ENCODE measurements around the gene CLTA. TPM values are rescaled to one million over a fixed set of nuclear protein-coding genes. Genes with fewer than 3 reads are reported as not detected.

Gene CLTA
- polyA plus RNA-seq, 1 donor (not counting 4 experiments of a cell fraction or from before 2014, with no cell fraction given): 325 TPM

DNA sequence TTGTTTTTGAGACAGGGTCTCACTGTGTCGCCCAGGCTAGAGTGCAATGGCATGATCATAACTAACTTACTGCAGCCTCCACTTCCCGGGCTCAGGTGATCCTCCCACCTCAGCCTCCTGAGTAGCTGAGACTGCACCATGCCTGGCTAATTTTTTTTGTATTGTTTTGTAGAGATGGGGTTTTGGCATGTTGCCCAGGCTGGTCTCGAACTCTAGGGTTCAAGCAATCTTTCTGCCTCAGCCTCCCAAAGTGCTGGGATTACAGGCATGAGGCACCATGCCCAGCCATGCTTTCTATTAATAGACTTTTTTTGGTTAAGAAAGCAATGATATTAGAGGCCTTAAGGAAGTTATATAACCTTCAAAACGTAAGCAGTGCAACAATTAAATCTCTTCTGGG is 23.3 kb downstream of the CLTA start:
- no peaks in the 10 kb centered on the region for H3K9me1 ChIP-seq (ENCODE audit: control insufficient read depth, extremely low read depth, insufficient read depth, low read length)
- peaks cover 7% of the 10 kb centered on the region for H4K20me1 ChIP-seq (ENCODE audit: control insufficient read depth, extremely low read depth, insufficient read depth, low read length)
- no peaks in the 10 kb centered on the region for H3K27me3 ChIP-seq (ENCODE audit: control insufficient read depth, extremely low read depth, insufficient read depth, low read length)
- no peak overlapping the region for H3K4me2 ChIP-seq (ENCODE audit: control insufficient read depth, extremely low read depth, insufficient read depth, low read depth, low read length)
- no peak for DNase-seq (ENCODE audit: low read depth, low spot score)
- no peaks in the 10 kb centered on the region for H3K9me3 ChIP-seq (ENCODE audit: control insufficient read depth, low read depth, low read length)
- dilution Hi-C loops (cut with MboI; ENCODE audit: extremely low pct_ligation_motif_present, low sequenced_read_pairs): no loop called here
- peaks cover 39 to 51% of the 10 kb centered on the region in 2 experiments for H3K36me3 ChIP-seq (ENCODE audit: control insufficient read depth in 2 of 2, extremely low read depth in 1 of 2, insufficient read depth in 2 of 2, low read length in 2 of 2)
- H3K27ac ChIP-seq (ENCODE audit: control insufficient read depth, insufficient read depth, low read length): no peak overlapping the region
- TF ChIP-seq EZH2 (IDR thresholded peaks at IDR 0.05; ENCODE audit: low read length): no peak
- TF ChIP-seq, protein P1, sequence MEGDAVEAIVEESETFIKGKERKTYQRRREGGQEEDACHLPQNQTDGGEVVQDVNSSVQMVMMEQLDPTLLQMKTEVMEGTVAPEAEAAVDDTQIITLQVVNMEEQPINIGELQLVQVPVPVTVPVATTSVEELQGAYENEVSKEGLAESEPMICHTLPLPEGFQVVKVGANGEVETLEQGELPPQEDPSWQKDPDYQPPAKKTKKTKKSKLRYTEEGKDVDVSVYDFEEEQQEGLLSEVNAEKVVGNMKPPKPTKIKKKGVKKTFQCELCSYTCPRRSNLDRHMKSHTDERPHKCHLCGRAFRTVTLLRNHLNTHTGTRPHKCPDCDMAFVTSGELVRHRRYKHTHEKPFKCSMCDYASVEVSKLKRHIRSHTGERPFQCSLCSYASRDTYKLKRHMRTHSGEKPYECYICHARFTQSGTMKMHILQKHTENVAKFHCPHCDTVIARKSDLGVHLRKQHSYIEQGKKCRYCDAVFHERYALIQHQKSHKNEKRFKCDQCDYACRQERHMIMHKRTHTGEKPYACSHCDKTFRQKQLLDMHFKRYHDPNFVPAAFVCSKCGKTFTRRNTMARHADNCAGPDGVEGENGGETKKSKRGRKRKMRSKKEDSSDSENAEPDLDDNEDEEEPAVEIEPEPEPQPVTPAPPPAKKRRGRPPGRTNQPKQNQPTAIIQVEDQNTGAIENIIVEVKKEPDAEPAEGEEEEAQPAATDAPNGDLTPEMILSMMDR (optimal IDR thresholded peaks at IDR 0.05 in 1 of 3, IDR thresholded peaks at IDR 0.05 in 1 of 3, conservative IDR thresholded peaks at IDR 0.05 in 1 of 3; ENCODE audit: extremely low read depth in 1 of 3, insufficient read depth in 2 of 3, low read length in 3 of 3): no peak
- H3K4me3 ChIP-seq (ENCODE audit: control insufficient read depth in 2 of 3, extremely low read depth in 1 of 3, insufficient read depth in 2 of 3, low read depth in 1 of 3, low read length in 3 of 3): no peak overlapping the region
- no peak for FAIRE-seq
- H3K79me2 ChIP-seq (ENCODE audit: control insufficient read depth, insufficient read depth, low read length): peaks cover 30% of the 10 kb centered on the region
- no peak overlapping the region for H2AFZ ChIP-seq (ENCODE audit: control insufficient read depth, low read length)
- no peak overlapping the region for H3K9ac ChIP-seq (ENCODE audit: control insufficient read depth, extremely low read depth, insufficient read depth, low read length)
- H3K4me1 ChIP-seq (ENCODE audit: control insufficient read depth, extremely low read depth, insufficient read depth, low read length): no peaks in the 10 kb centered on the region

DNA sequence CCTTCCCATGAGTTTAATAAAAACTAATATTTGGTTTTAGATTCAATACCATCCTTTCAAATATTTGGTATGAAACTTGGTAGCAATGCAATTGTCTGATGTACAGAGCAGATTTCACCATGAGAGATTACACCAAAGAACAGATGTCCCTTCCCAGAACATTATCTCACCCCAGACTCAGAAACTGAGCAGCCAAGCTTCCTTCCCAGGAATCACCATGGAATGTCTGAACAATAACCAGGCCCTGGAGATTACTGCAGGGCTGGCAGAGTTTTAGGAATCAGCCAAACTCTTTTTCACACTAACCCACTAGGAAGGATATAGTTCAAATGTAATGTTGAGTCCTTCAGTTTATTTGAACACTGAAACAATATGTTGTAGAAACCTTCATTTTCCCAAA is 23.9 kb downstream of the CLTA start:
- no peak overlapping the region for H3K4me2 ChIP-seq (ENCODE audit: control insufficient read depth, extremely low read depth, insufficient read depth, low read depth, low read length)
- no peaks in the 10 kb centered on the region for H3K27me3 ChIP-seq (ENCODE audit: control insufficient read depth, extremely low read depth, insufficient read depth, low read length)
- no peak for TF ChIP-seq EZH2 (IDR thresholded peaks at IDR 0.05; ENCODE audit: low read length)
- TF ChIP-seq, protein P1 (optimal IDR thresholded peaks at IDR 0.05 in 1 of 3, IDR thresholded peaks at IDR 0.05 in 1 of 3, conservative IDR thresholded peaks at IDR 0.05 in 1 of 3; ENCODE audit: extremely low read depth in 1 of 3, insufficient read depth in 2 of 3, low read length in 3 of 3): no peak
- no peak overlapping the region for H3K9ac ChIP-seq (ENCODE audit: control insufficient read depth, extremely low read depth, insufficient read depth, low read length)
- no peak for DNase-seq (ENCODE audit: low read depth, low spot score)
- FAIRE-seq: no peak
- peaks cover 24% of the 10 kb centered on the region for H3K79me2 ChIP-seq (ENCODE audit: control insufficient read depth, insufficient read depth, low read length)
- no peaks in the 10 kb centered on the region for H3K4me1 ChIP-seq (ENCODE audit: control insufficient read depth, extremely low read depth, insufficient read depth, low read length)
- H3K27ac ChIP-seq (ENCODE audit: control insufficient read depth, insufficient read depth, low read length): no peak overlapping the region
- no peak overlapping the region for H2AFZ ChIP-seq (ENCODE audit: control insufficient read depth, low read length)
- dilution Hi-C loops (cut with MboI; ENCODE audit: extremely low pct_ligation_motif_present, low sequenced_read_pairs): no loop called here
- H3K9me1 ChIP-seq (ENCODE audit: control insufficient read depth, extremely low read depth, insufficient read depth, low read length): no peaks in the 10 kb centered on the region
- H3K4me3 ChIP-seq (ENCODE audit: control insufficient read depth in 2 of 3, extremely low read depth in 1 of 3, insufficient read depth in 2 of 3, low read depth in 1 of 3, low read length in 3 of 3): no peak overlapping the region
- H3K36me3 ChIP-seq (ENCODE audit: control insufficient read depth in 2 of 2, extremely low read depth in 1 of 2, insufficient read depth in 2 of 2, low read length in 2 of 2): peaks cover 37 to 45% of the 10 kb centered on the region in 2 experiments
- no peaks in the 10 kb centered on the region for H3K9me3 ChIP-seq (ENCODE audit: control insufficient read depth, low read depth, low read length)
- H4K20me1 ChIP-seq (ENCODE audit: control insufficient read depth, extremely low read depth, insufficient read depth, low read length): peaks cover 7% of the 10 kb centered on the region
